Esophagus muscularis mucosa (tissue), 4 donors: ENCODE measurements around the gene SH3PXD2A. TPM values are rescaled to one million over a fixed set of nuclear protein-coding genes. Genes with fewer than 3 reads are reported as not detected.
"Not testable (repeated sequence)": the region's sequence is repeated elsewhere in the genome, so short reads cannot be mapped to it uniquely, and the experiment has no call there.

Experiments used
- DNase-seq: peaks from one replicate; pipeline ENCODE4 v3.0.0-alpha.2; 2017; ENCODE audit errors: extremely low spot score
- H3K27ac ChIP-seq, 4 donors: fragments of 200-600 bp; sonication (generic); replicated peaks in 1 of 4; 1 replicate in 3 of 4; 2 replicates in 1 of 4; pipeline ENCODE4 v1.5.1; 2016 to 2019; ENCODE audit warnings: mild to moderate bottlenecking in 1 of 4
- H3K27me3 ChIP-seq, 4 donors: fragments of 200-600 bp; sonication (generic); one replicate each; pipeline versions ENCODE4 v1.5.1 to v1.6.0; 2016 to 2019
- H3K36me3 ChIP-seq, 4 donors: fragments of 200-600 bp; sonication (generic); one replicate each; pipeline ENCODE4 v1.5.1; 2016 to 2019
- H3K4me1 ChIP-seq, 4 donors: fragments of 200-600 bp; sonication (generic); one replicate each; pipeline ENCODE4 v1.5.1; 2016 to 2019
- H3K4me3 ChIP-seq, 4 donors: fragments of 200-600 bp; sonication (generic); 1 replicate in 2 of 4; 2 replicates in 2 of 4; pipeline ENCODE4 v1.5.1; 2016 to 2019; ENCODE audit warnings: mild to moderate bottlenecking in 4 of 4, moderate library complexity in 1 of 4
- H3K9me3 ChIP-seq, 4 donors: fragments of 200-600 bp; sonication (generic); 1 replicate in 3 of 4; 2 replicates in 1 of 4; pipeline ENCODE4 v1.5.1; 2016 to 2019
- CTCF ChIP-seq, 3 experiments: fragments of 200-600 bp in 2 of 3; fragments of 450-650 bp in 1 of 3; sonication (generic) in 2 of 3; IDR thresholded peaks; one replicate each; pipeline ENCODE4 v1.5.1; 2017 to 2019; ENCODE audit warnings: antibody characterized with exemption in 3 of 3, mild to moderate bottlenecking in 2 of 3, moderate library complexity in 1 of 3
- EP300 ChIP-seq: sonication (generic); formaldehyde crosslinking; IDR thresholded peaks from one replicate; pipeline ENCODE4 v1.6.1; 2017; ENCODE audit warnings: antibody characterized with exemption
- POLR2A ChIP-seq: fragments of 450-650 bp; IDR thresholded peaks from one replicate; pipeline ENCODE4 v1.6.1; 2017; ENCODE audit warnings: antibody characterized with exemption, moderate library complexity, mild to moderate bottlenecking, low read depth
- POLR2AphosphoS5 ChIP-seq, 2 donors: sonication (generic); formaldehyde crosslinking; IDR thresholded peaks; one replicate each; pipeline ENCODE4 v1.6.1; 2017; ENCODE audit warnings: antibody characterized with exemption in 2 of 2
- WGBS: methylation state at CpG from one replicate; pipeline ENCODE4 v1.1.5; 2018; 5-methylcytosine and 5-hydroxymethylcytosine counted together
- intact Hi-C: fragments of 100-400 bp; cut with DNase I; formaldehyde crosslinking; loops from one replicate; pipeline ENCODE4 v1.15.1; 2023
- total RNA-seq, 4 donors: library from RNA; depleted of rRNA; stranded (reverse); fragments of >200 nt; gene quantifications; one replicate each; pipeline versions ENCODE4 v1.1.0 to v1.2.1, GENCODE V29; 2016

Gene SH3PXD2A
- total RNA-seq, 4 donors from 2014 or later: 30.5 to 69.3 (median 40.0) TPM

DNA sequence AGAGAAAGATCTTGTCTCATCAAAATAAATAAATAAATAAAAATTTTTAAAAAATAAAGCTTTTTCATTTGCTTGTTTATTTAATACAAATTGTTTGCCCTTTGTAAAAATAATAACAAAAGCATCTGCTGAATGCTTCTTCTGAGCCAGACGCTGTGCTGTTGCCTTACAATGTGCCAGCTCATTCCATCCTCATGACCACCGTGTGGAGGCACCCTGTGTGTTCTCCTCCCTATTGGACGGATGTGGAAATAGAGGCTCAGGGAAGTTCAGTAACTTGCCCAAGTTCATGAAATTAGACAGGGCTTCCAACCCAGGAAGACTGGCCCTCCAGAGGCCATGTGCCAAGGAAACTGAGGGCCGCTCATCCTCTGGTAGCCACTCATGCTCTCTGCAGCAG is 120.6 kb downstream of the SH3PXD2A start:
- no peak for DNase-seq
- no peak overlapping the region for H3K4me3 ChIP-seq
- H3K4me1 ChIP-seq: peaks cover 14 to 30% (median 19%) of the 10 kb centered on the region in 4 donors
- H3K36me3 ChIP-seq: peaks cover 0 to 9% (median 0%) of the 10 kb centered on the region in 4 donors
- WGBS: 83% methylated on average over 4 of the region's 4 CpGs
- TF ChIP-seq CTCF (IDR thresholded peaks at IDR 0.05): no peak
- TF ChIP-seq EP300: no peak
- no peak for TF ChIP-seq POLR2AphosphoS5 (IDR thresholded peaks at IDR 0.05)
- no peak for TF ChIP-seq POLR2A
- no peaks in the 10 kb centered on the region for H3K9me3 ChIP-seq
- H3K27ac ChIP-seq: no peak overlapping the region
- intact Hi-C loops: no loop called here
- H3K27me3 ChIP-seq: no peaks in the 10 kb centered on the region

- Histone ChIP-seq H3K27me3 (no peaks in the 10 kb centered on the region), H3K36me3 (peaks cover 0 to 9% (median 0%) of the 10 kb centered on the region in 4 donors), H3K9me3 (no peaks in the 10 kb centered on the region), H3K27ac (no peak overlapping the region), H3K4me1 (peaks cover under 1 to 19% (median 4%) of the 10 kb centered on the region in 4 donors), H3K4me3 (no peak overlapping the region)
- no peak for DNase-seq
- WGBS: 71% methylated on average over 4 of the region's 6 CpGs
- TF ChIP-seq POLR2AphosphoS5 (IDR thresholded peaks at IDR 0.05) (no peak), EP300 (no peak)
- intact Hi-C loops: no loop called here
Observed at GRCh38 chr10:103733045-103733419, 122.3 kb downstream of the SH3PXD2A start.

DNA sequence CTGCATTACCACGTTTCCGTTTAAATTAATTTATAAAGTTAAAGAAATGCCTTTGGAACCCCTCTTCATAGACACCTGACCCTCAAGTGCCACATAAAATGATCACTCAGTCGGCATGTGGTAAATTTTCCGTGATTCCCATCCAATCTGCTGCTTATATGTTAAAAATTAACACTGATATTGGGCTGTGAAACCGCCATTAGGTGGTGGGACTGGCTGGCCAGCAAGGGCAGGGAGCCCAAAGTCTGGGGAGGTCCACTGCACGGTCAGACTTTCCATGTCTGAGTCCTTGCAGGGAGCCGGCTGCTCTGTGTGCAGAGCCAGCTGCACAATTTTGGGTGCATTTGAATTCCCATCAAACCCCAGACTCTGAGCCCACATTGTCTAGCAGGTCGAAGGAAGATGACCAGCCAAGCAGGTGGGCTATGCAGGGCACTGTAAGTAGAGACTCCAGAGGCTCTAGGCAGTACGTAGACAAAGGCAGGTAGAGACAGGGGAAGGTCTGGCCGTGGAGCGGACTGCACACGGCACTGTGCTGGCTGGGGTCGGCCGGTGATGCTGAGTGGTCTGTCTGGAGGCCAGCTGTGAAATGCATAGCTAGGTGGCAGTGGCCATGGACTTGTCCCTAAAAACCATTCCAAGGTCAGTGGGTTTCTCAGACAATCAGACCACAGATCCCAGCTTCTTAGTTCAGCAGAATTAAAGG is 122.9 kb downstream of the SH3PXD2A start:
- WGBS: 85% methylated on average over 14 of the region's 14 CpGs
- no peaks in the 10 kb centered on the region for H3K9me3 ChIP-seq
- H3K27me3 ChIP-seq: no peaks in the 10 kb centered on the region
- no peak for DNase-seq
- intact Hi-C loops: no loop called here
- peaks cover 6 to 21% (median 8%) of the 10 kb centered on the region in 4 donors for H3K4me1 ChIP-seq
- H3K4me3 ChIP-seq: no peak overlapping the region
- TF ChIP-seq EP300: no peak
- no peak for TF ChIP-seq POLR2AphosphoS5 (IDR thresholded peaks at IDR 0.05)
- TF ChIP-seq POLR2A: no peak
- no peak for TF ChIP-seq CTCF (IDR thresholded peaks at IDR 0.05)
- no peak overlapping the region for H3K27ac ChIP-seq
- peaks cover 0 to 9% (median 0%) of the 10 kb centered on the region in 4 donors for H3K36me3 ChIP-seq

DNA sequence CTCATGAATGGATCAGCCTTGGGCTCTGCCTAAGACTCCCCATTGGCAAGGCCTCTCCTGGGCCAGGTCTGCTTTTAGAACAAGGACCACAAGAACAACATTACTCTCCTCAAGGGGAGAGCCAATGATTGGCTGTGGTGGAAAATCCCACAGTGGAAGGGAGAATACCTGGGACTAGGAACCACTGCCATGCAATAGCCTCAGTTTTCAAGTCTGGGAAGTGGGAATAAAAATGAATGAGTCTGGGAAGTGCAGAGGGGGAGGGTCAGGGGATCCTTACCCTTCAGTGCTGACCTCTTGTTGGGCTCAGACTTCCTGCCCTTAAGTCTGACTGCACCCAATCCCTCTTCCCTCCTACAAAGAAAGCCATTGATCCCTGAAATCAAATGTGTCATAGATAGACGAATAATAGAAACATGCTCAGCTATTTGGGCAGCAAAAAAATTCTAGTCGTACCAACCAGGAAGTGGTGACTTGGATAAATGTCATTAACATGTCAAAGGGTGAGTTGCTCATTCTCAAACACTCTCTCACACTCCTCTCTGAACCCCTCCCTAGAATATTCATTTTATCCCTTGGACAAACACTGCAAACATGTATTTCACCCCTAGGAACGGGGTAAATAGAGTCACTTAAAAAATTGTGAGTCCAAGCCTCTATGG is 123.6 kb downstream of the SH3PXD2A start:
- 76% methylated on average over 3 of the region's 3 CpGs for WGBS
- Histone ChIP-seq H3K27me3 (no peaks in the 10 kb centered on the region), H3K36me3 (peaks cover 0 to 9% (median 0%) of the 10 kb centered on the region in 4 donors), H3K27ac (no peak overlapping the region), H3K4me3 (no peak overlapping the region), H3K9me3 (no peaks in the 10 kb centered on the region), H3K4me1 (peaks cover 10 to 29% (median 15%) of the 10 kb centered on the region in 4 donors)
- TF ChIP-seq POLR2A: no peak
- DNase-seq: no peak
- intact Hi-C loops: no loop called here

DNA sequence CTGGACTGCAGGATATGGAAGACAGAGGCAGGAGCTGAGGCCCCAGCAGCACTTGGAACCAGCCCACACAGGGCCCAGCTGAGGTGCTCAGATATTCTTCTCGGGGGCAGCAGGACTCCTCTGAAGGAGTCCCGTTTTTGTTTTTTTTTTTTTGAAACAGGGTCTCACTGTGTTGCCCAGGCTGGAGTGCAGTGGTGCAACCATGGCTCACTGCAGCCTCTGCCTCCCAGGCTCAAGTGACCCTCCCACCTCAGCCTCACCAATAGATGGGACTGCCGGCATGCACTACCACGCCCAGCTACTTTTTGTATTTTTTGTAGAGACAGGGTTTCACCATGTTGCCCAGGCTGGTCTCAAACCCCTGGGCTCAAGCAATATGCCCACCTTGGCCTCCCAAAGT is 124.3 kb downstream of the SH3PXD2A start:
- WGBS: 91% methylated on average over 4 of the region's 4 CpGs
- DNase-seq, H3K27ac ChIP-seq, intact Hi-C loops, H3K36me3 ChIP-seq, H3K27me3 ChIP-seq, H3K4me3 ChIP-seq, H3K9me3 ChIP-seq: not testable (repeated sequence)
- peaks cover 10 to 29% (median 16%) of the 10 kb centered on the region in 4 donors for H3K4me1 ChIP-seq

GRCh38 chr10:103729851-103730250 is 125.5 kb downstream of the SH3PXD2A start:
- Histone ChIP-seq H3K36me3 (peaks cover 0 to 3% (median 0%) of the 10 kb centered on the region in 4 donors), H3K4me3 (no peak overlapping the region), H3K27me3 (no peaks in the 10 kb centered on the region), H3K4me1 (peaks cover 10 to 29% (median 16%) of the 10 kb centered on the region in 4 donors), H3K27ac (no peak overlapping the region), H3K9me3 (no peaks in the 10 kb centered on the region)
- DNase-seq: no peak
- 91% methylated on average over 5 of the region's 5 CpGs for WGBS
- intact Hi-C loops: no loop called here
- TF ChIP-seq POLR2AphosphoS5 (IDR thresholded peaks at IDR 0.05) (no peak), CTCF (IDR thresholded peaks at IDR 0.05) (no peak), EP300 (no peak), POLR2A (no peak)
